Thyroid gland (tissue), 4 donors: ENCODE results near the gene TRIM49D2. TPM values are rescaled to one million over a fixed set of nuclear protein-coding genes. Genes with fewer than 3 reads are reported as not detected.
"Not testable (repeated sequence)": the region's sequence is repeated elsewhere in the genome, so short reads cannot be mapped to it uniquely, and the experiment has no call there.

Experiments
- DNase-seq, 2 donors: peaks; one replicate each; pipeline ENCODE4 v3.0.0-alpha.2; 2019
- H3K27ac ChIP-seq, 3 donors: fragments of 200-600 bp; sonication (generic); 1 replicate in 2 of 3; 2 replicates in 1 of 3; pipeline ENCODE4 v1.5.1; 2016 to 2019; ENCODE audit warnings: mild to moderate bottlenecking in 1 of 3, moderate library complexity in 1 of 3
- H3K27me3 ChIP-seq: fragments of 200-600 bp; sonication (generic); one replicate; pipeline ENCODE4 v1.5.1; 2019
- H3K36me3 ChIP-seq, 2 donors: fragments of 200-600 bp; sonication (generic); one replicate each; pipeline ENCODE4 v1.5.1; 2016 to 2019
- H3K4me1 ChIP-seq, 2 donors: fragments of 200-600 bp; sonication (generic); one replicate each; pipeline ENCODE4 v1.5.1; 2017 to 2019
- H3K4me3 ChIP-seq, 3 donors: fragments of 200-600 bp; sonication (generic); replicated peaks in 1 of 3; 1 replicate in 2 of 3; 2 replicates in 1 of 3; pipeline ENCODE4 v1.5.1; 2016; ENCODE audit warnings: mild to moderate bottlenecking in 1 of 3
- H3K9me3 ChIP-seq: fragments of 200-600 bp; sonication (generic); one replicate; pipeline ENCODE4 v1.5.1; 2017
- POLR2A ChIP-seq, 2 donors: fragments of 450-650 bp; IDR thresholded peaks; one replicate each; pipeline ENCODE4 v1.6.1; 2017; ENCODE audit warnings: antibody characterized with exemption in 2 of 2, mild to moderate bottlenecking in 2 of 2, moderate library complexity in 1 of 2
- WGBS, 2 donors: methylation state at CpG; one replicate each; pipeline ENCODE4 v1.1.5; 2017; 5-methylcytosine and 5-hydroxymethylcytosine counted together
- intact Hi-C: fragments of 100-400 bp; cut with DNase I; formaldehyde crosslinking; loops from one replicate; pipeline ENCODE4 v1.15.1; 2023
- small RNA-seq: library from RNA; depleted of rRNA; stranded (forward); fragments of <200 nt; gene quantifications from one replicate; pipeline ENCODE3, GENCODE V24; 2016
- total RNA-seq, 4 donors: library from RNA; depleted of rRNA; stranded (reverse); fragments of >200 nt; gene quantifications; one replicate each; pipeline ENCODE4 v1.2.3, GENCODE V29; 2016
- TF ChIP-seq, protein P1 (sequence below), 6 experiments: fragments of 200-600 bp in 3 of 6; fragments of 450-650 bp in 3 of 6; sonication (generic) in 3 of 6; IDR thresholded peaks; one replicate each; pipeline ENCODE4 v1.5.1; 2016 to 2019; ENCODE audit warnings: antibody characterized with exemption in 6 of 6, mild to moderate bottlenecking in 2 of 6, inconsistent platforms in 1 of 6, moderate library complexity in 1 of 6

Gene TRIM49D2, protein sequence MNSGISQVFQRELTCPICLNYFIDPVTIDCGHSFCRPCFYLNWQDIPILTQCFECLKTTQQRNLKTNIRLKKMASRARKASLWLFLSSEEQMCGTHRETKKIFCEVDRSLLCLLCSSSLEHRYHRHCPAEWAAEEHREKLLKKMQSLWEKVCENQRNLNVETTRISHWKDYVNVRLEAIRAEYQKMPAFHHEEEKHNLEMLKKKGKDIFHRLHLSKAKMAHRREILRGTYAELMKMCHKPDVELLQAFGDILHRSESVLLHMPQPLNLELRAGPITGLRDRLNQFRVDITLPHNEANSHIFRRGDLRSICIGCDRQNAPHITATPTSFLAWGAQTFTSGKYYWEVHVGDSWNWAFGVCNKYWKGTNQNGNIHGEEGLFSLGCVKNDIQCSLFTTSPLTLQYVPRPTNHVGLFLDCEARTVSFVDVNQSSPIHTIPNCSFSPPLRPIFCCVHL
- not detected for total RNA-seq

DNA sequence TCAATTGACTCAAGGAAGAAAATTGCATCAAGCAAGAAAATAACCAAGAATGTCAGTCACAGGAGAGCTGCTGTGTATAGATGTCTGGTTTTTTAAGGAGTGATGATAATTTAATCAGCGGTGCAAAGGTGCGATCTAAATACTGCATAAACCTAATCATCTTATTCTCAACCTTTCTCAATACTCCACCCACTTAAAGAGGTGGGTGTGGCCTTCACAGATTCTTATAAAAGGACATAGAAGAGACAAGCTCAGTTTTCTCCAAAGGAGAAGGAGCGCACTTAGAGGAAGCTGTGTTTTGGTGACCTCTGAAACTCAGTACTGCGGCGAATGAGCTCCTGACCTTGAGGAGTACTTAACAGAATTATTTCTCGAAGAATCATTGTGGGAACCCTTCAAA lies at the start of gene TRIM49D2:
TSS of gene TRIM49D2 (plus strand) at position 301 of the 400 bp plus-strand sequence. CDS start 2,698 bp downstream, outside the sequence.
- WGBS, 2 donors, result 94 to 95% methylated on average over 3 of the region's 6 CpGs
- H3K36me3 ChIP-seq, H3K4me3 ChIP-seq, intact Hi-C loops, H3K4me1 ChIP-seq, H3K9me3 ChIP-seq, H3K27ac ChIP-seq, DNase-seq, H3K27me3 ChIP-seq: not testable (repeated sequence)

DNA sequence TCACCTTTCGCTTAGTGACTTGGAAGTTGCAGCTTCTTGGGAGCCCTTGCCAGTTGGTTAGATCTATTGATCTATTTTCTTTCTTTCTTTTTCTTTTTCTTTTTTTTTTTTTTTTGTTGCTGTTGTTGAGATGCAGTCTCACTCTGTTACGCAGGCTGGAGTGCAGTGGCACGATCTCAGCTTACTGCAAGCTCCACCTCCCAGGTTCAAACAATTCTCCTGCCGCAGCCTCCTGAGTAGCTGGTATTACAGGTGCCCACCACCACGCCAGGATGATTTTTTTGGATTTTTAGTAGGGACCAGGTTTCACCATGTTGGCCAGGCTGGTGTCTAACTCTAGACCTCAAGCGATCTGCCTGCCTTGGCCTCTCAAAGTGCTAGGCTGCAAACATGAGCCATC lies 46.4 kb upstream of the TRIM49D2 start:
- intact Hi-C loops, H3K27ac ChIP-seq, H3K4me1 ChIP-seq, H3K9me3 ChIP-seq, H3K36me3 ChIP-seq, H3K27me3 ChIP-seq, DNase-seq, H3K4me3 ChIP-seq: not testable (repeated sequence)
- WGBS, 2 donors, result 91 to 94% methylated on average over 6 of the region's 6 CpGs

DNA sequence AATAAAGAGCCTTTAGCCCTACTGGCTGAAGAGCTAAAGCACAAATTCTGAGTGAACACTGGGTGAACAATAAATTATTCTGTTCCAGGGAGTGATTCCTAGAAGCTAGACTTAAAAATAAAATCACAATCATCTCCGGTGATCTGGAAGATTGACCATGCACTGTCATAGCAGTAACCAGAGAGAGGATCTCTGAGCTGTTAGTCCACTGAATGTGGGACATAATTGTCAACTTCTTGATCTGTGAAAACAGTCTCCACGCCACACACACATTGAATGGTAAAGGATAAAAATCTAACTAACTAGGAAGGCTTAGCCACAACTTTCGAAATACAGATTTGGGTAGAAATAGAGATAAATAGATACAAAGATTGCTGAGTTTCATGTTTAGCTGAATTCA lies 30.6 kb upstream of the TRIM49D2 start:
- H3K27me3 ChIP-seq, H3K4me3 ChIP-seq, H3K27ac ChIP-seq, intact Hi-C loops, DNase-seq, H3K4me1 ChIP-seq, H3K36me3 ChIP-seq, H3K9me3 ChIP-seq: not testable (repeated sequence)
- WGBS, 2 donors, result 83 to 93% methylated on average over 2 of the region's 3 CpGs

DNA sequence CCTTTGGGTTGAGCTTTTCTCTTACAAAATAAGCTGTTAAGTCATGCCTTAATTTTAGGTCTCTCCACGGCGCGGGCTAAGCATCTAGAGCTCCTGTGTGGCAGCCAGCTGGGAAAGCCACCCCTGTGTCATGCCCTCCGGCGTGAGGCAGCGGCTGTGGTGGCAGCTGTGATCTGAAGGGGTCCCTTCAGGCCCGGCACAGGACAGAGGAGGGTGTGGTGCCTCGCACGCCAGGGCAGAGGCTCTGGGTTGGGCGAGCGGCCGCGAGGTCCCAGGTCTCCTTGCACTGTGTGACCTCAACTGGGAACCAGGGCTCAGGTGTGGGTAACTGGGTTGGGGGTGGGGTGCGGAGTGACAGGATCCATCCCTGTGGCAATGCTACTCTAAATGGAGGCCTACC lies 23.1 kb upstream of the TRIM49D2 start:
- WGBS, 2 donors, result no CpG with 5 or more reads among the region's 14 CpGs

DNA sequence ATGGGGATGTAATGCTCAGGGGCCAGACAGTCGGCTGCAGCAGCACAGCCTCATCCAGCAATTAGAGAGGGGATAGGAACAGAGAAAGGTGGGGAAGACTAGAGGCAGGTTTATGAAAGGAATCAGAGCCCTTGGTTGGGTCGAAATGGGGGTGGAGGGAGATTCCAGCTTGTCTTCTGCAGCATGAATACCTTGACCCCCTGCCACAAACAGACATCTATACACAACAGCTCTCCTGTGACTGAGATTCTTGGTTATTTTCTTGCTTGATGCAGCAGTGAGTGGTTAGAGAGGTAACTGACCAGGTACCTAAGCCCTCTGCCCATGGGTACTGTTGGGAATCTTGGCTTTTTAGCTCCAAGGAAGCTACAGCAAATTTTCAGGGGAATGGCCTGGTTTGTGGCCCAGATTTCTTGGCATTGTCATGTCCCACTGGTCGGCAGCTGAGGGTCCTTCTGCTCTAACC lies 1.6 kb upstream of the TRIM49D2 start, which contains the start of gene TRIM49D1:
TSS of gene TRIM49D1 (minus strand) at position 51 of the 466 bp plus-strand sequence. CDS start 4,535 bp downstream, outside the sequence.
- intact Hi-C loops, result no loop called here
- WGBS, 2 donors, result 74 to 80% methylated on average over 3 of the region's 3 CpGs
- H3K4me1 ChIP-seq, result no peaks in the 10 kb centered on the region
- no peaks in the 10 kb centered on the region for H3K27me3 ChIP-seq
- no peak within 1 kb of the TSS for H3K4me3 ChIP-seq
- no peaks in the 10 kb centered on the region for H3K36me3 ChIP-seq
- no peaks in the 10 kb centered on the region for H3K9me3 ChIP-seq
- H3K27ac ChIP-seq, result no peak within 1 kb of the TSS
- no peak for DNase-seq
- TF ChIP-seq, protein P1, sequence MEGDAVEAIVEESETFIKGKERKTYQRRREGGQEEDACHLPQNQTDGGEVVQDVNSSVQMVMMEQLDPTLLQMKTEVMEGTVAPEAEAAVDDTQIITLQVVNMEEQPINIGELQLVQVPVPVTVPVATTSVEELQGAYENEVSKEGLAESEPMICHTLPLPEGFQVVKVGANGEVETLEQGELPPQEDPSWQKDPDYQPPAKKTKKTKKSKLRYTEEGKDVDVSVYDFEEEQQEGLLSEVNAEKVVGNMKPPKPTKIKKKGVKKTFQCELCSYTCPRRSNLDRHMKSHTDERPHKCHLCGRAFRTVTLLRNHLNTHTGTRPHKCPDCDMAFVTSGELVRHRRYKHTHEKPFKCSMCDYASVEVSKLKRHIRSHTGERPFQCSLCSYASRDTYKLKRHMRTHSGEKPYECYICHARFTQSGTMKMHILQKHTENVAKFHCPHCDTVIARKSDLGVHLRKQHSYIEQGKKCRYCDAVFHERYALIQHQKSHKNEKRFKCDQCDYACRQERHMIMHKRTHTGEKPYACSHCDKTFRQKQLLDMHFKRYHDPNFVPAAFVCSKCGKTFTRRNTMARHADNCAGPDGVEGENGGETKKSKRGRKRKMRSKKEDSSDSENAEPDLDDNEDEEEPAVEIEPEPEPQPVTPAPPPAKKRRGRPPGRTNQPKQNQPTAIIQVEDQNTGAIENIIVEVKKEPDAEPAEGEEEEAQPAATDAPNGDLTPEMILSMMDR (IDR thresholded peaks at IDR 0.05), result no peak
- no peak for TF ChIP-seq POLR2A (IDR thresholded peaks at IDR 0.05)

More for the DNA sequence above, 23.1 kb upstream of the TRIM49D2 start:
- H3K4me1 ChIP-seq, H3K9me3 ChIP-seq, H3K4me3 ChIP-seq, DNase-seq, intact Hi-C loops, H3K36me3 ChIP-seq, H3K27me3 ChIP-seq, H3K27ac ChIP-seq: not testable (repeated sequence)

DNA sequence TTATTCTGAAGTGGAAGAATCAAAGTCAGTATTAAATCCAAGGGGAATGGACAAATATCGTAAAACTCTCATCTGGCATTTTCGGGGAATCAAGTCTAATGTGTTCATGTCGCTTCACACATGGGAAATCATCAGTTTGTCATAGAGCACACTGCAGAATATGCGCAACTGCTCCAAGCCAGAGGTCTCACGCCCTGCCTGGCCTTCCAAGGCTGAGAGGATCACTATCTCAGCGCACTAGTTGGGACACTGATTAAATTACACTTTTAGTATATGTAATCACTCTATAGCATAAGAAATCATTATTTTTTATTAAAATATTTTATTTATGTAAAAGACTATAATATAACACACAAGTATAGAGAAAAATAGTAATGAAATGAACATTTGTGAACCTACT lies 37.0 kb downstream of the TRIM49D2 start:
- H3K27me3 ChIP-seq, H3K27ac ChIP-seq, H3K4me3 ChIP-seq, H3K4me1 ChIP-seq, intact Hi-C loops, H3K9me3 ChIP-seq, H3K36me3 ChIP-seq, DNase-seq: not testable (repeated sequence)
- WGBS, 2 donors, result 91 to 93% methylated on average over 5 to 6 of the region's 6 CpGs

DNA sequence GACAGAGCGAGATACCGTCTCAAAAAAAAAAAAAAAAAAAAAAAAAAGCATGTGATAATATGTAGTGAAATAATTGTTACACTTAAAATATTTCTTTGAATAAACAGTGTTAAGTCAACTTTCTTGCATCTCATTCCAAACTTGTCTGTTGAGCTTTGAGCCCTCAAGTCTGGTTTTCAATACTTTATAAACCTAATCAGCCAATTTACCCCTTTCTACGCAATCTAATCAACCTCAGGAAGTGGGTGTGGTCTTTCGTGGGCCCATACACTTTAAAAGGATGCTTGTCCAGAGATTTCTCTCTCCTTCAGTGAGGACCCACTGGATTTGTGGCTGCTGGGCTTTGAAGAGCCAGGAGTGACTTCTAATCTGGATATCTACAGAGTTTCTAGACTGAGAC lies 41.9 kb downstream of the TRIM49D2 start, which contains the start of gene TRIM64:
TSS of gene TRIM64 (plus strand) at position 301 of the 400 bp plus-strand sequence. CDS start 2,467 bp downstream, outside the sequence.
- H3K27ac ChIP-seq, intact Hi-C loops, H3K4me3 ChIP-seq, H3K36me3 ChIP-seq, H3K4me1 ChIP-seq, DNase-seq, H3K27me3 ChIP-seq, H3K9me3 ChIP-seq: not testable (repeated sequence)
- WGBS, 2 donors, result 90 to 94% methylated on average over 2 of the region's 4 CpGs

Small RNAs within 50 kb of the gene (small RNA-seq; reads per million reads assigned to genes)
- gene AP004607.1, result not detected

Other genes with a start within 250 kb of the TRIM49D2 start
- not detected for gene TRIM77, start 213.8 kb upstream of the TRIM49D2 start, total RNA-seq
- not detected for gene TRIM49, start 115.5 kb upstream of the TRIM49D2 start, total RNA-seq
- gene TRIM64B, start 45.6 kb upstream of the TRIM49D2 start, total RNA-seq, result not detected
- gene TRIM49D1, start 1.8 kb upstream of the TRIM49D2 start, total RNA-seq, result not detected
- gene TRIM64, start 42.0 kb downstream of the TRIM49D2 start, total RNA-seq, result not detected
- gene TRIM49C, start 107.0 kb downstream of the TRIM49D2 start, total RNA-seq, result not detected
- gene UBTFL1, start 161.9 kb downstream of the TRIM49D2 start, total RNA-seq, result not detected
- gene NAALAD2, start 210.6 kb downstream of the TRIM49D2 start, total RNA-seq, result 1 to 10 TPM; 1.1 to 4.3 (median 2.2) TPM